Stimulated activated CD4-positive, alpha-beta T cell treated with anti-CD3 and anti-CD28 coated beads, Interleukin-12 subunit alpha, Interleukin-12 subunit beta, amount 100 ng/mL, for 24 hours (primary cell): ENCODE data around the gene CELA2A.
"Not testable (repeated sequence)": the region's sequence is repeated elsewhere in the genome, so short reads cannot be mapped to it uniquely, and the experiment has no call there.

Experiments
- DNase-seq, 2 experiments: peaks; one replicate each; pipeline ENCODE4 v3.0.0-alpha.2; 2020; ENCODE audit warnings: low read depth in 2 of 2

CELA2A gene

DNA sequence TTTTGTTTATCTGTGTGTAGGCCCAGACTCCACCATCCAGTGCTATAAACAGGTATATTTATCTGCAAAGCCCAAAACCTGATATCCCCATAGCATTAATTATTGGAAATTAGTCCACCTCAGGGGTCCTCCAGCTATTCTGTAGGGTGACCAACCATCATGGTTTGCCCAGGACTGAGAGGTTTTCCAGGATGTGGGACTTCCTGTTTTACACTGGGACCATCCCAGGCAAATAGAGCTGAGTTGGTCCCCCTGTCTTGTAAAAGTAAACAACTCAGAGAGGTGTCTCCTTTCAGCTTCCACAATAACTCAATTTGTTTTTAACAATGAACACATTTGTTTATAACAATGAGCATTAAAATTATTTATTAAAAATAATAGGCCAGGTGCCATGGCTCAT is 11.6 kb downstream of the CELA2A start:
- no peak for DNase-seq

DNA sequence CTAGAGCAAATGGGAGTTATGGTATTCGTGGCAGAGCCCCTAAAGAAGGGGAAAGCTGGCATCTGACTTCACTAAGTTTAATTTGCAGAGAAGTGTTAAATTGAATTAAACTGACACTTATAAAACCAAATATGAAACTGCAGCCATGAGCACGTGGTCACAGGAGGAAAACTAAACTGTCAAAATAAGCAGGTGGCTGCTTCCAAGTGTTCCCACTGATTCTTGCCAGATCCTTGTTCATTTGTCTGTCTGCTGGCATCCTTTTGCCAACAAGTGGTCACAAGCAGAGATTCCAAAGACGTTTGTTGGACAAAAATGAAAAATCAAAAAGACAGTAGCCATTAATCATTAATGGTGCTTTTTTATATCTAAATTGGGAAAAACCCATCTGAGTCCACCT is 12.8 kb downstream of the CELA2A start:
- DNase-seq = no peak

DNA sequence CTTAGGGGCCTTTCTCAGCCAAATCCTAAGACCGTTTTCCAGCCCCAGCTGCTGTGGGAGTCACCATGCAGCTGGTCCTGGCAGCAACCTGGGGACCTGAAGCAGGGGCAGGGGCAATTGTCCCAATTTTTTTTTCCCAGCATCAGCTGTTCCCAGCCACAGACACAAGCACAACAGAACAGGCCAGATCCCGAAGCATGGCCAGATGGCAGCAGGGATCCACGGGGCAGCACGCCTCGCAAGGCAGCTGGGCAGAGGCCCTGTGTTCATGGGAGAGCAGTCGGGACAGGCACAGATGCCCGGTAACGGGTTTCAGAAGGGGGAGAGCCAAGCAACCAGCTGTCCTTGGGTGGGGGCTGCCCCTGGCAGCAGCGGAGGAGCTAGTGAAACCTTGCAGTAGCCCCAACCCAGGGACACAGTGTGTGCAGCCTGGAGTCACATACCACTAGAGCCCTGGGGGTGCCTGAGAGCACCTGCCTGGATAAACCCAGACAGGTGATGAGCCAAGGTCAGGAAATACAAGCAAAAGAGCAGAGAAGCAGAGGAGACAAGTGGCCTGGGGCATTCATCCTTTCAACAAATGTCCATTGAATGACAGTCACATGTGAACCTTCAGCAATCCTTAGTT is 13.4 kb downstream of the CELA2A start:
- DNase-seq = not testable (repeated sequence)

DNA sequence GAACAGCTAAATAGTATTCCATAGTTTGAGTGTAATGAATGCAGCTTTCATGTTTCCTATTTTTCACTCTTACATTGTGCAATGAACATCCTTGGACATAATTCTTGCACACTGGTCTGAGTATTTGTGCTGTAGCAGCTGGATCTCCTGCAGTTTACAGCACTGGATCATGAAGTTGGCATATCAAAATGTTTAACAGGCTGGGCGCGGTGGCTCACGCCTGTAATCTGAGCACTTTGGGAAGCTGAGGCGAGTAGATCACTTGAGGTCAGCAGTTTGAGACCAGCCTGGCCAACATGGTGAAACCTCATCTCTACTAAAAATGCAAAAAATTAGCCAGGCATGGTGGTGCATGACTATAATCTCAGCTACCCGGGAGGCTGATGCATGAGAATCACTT is 14.5 kb downstream of the CELA2A start:
- not testable (repeated sequence) for DNase-seq

- DNase-seq = not testable (repeated sequence)
Measured at GRCh38 chr1:15471723-15472122, 15.2 kb downstream of the CELA2A start.

GRCh38 chr1:15472587-15472986 is 16.1 kb downstream of the CELA2A start:
- no peak for DNase-seq

- no peak for DNase-seq
Measured at GRCh38 chr1:15475752-15476314, 19.3 kb downstream of the CELA2A start, which contains the start of gene CELA2B. Gene CELA2B (plus strand): TSS chr1:15476104. CDS start chr1:15476126, 22 bp downstream.

DNA sequence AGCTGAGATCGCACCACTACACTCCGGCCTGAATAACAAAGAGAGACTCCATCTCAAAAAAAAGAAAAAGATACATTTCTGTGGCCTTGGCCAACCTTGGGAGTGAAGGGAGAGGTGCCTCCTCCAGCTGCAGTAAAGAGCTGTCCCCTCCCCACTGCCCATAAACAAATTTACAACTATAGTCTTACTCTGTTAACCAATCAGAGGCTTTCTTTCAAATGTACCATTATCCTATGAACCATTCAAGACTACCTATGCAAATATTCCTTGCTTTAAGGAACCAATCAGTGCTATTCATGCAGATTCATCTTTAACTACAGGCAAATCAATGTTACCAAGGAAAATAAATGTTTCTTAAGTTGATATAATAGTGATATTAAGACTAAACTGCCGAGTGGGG is 20.4 kb downstream of the CELA2A start:
- no peak for DNase-seq

DNA sequence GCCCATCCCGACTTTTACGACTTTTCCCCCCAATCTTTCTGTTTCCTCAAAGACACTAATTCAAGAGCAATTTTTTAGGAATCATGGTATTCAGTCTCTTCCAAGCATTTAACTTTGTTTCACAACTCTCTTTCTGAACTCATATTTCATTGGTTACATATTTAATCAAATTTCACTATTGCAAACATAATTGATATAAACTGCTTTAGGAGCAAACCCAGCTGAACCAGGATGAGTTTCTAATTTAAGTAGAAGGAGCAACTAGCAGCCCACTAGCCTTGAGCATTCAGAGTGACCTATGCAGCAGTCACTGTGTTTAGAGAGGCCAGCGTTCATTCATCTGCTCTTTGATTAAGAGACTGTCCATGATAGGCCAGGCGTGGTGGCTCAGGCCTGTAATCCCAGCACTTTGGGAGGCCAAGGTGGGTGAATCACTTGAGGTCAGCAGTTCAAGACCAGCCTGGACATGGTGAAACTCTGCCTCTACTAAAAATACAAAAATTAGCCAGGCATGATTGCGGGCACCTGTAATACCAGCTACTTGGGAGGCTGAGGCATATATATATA is 21.2 kb downstream of the CELA2A start:
- no peak for DNase-seq

DNA sequence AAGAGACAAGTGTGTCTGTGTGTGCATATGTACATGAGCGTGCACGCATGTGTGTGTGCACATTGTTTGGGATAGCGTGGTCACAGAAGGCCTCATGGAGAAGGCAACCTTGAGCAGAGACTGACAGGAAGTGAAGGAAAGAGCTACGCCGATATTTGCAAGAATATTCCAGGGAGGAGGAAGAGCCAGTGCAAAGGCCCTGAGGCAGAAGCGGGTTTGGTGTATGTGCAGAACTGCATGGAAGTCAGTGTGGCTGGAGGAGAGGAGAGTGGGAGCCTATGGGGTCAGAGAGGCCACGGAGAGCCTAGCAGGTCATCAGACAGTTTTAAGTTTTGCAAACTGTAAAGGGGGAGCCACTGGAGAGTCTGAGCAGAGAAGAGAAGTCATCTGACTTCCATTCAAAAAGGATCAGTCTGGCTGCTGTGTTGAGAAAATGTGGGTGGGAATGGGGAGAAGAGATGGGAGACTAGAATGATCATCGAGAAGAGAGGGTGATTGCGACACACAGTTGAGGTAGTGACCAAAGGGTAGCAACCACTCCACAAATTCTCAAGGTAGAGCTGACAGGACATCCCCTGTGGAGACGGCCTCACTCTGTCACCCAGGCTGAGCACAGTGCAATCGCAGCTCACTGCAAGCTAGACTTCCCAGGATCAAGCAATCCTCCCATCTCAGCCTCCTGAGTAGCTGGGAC is 23.3 kb downstream of the CELA2A start:
- no peak for DNase-seq

DNA sequence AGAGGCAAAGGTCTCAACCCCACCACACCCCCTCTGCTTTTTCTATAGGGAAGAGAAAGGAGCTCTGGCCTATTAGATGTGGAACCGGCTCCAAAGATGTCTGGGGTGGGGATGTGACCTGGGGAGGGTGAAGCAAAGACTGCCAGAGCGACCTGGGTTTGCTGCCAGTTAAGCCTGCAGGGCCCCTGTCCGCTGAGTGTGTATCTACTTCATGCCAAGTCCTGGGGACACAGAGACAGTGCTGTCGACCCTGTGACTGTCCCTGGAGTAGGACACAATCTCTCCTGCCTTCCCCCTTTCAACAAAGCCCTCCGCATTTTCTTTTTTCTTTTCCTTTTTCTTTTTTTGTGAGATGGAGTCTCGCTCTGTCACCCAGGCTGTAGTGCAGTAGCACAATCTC is 25.9 kb downstream of the CELA2A start:
- not testable (repeated sequence) for DNase-seq

GRCh38 chr1:15482983-15483543 is 26.5 kb downstream of the CELA2A start:
- DNase-seq = not testable (repeated sequence)

DNA sequence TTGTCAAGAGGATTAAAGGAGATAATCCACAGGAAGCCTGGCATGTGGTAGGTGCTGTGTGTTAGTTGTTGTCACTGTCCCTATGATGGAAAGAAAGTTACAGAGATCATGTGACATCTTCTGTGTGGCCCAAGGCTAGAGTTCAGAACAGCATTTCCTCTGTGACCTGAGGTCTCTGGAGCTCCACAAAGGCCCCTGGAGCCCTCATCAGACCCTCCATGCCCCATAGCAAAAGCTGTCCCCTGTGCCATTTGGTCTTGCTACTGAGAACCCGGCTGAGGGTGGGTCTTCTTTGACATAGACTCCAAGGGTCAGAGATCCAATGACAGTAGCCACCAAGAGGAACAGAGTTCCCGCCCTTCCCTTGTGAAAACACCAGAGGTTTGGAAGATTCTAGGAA is 27.4 kb downstream of the CELA2A start:
- no peak for DNase-seq

DNA sequence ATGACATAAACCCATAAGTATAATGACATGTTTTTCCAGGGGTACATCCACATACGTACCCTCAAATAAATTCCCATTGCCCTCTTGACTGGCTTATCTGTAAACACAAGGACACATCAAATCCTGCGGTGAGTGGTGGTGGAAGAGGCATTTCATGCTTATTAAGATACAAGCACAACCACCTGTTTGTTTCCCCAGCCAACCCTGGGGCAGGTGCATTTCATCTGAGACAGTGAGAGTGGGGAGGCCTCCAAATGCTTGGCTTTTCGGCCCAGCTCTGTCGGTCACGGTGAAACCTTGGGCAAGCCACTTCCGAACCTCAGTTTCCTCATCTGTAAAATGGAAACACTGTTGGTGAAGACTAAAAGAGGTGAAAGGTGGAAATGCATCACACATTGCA is 27.9 kb downstream of the CELA2A start:
- not testable (repeated sequence) for DNase-seq

DNA sequence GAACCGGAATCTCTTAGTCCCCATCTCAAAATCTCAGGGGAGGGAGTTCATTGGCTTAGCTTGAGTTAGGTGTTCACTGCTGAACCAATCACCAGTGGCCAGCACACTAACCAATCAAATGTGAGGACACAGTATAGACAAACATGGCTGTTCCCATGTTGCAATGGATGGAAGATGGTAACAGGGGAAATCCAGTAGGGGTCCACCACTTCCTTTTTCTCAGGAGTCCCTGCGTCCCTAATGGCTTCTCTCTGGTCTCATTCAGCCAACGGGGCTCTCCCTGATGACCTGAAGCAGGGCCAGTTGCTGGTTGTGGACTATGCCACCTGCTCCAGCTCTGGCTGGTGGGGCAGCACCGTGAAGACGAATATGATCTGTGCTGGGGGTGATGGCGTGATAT is 29.1 kb downstream of the CELA2A start:
- DNase-seq = no peak

GRCh38 chr1:15486844-15487610 is 30.5 kb downstream of the CELA2A start:
- not testable (repeated sequence) for DNase-seq

GRCh38 chr1:15488371-15488770 is 31.8 kb downstream of the CELA2A start:
- DNase-seq = no peak

DNA sequence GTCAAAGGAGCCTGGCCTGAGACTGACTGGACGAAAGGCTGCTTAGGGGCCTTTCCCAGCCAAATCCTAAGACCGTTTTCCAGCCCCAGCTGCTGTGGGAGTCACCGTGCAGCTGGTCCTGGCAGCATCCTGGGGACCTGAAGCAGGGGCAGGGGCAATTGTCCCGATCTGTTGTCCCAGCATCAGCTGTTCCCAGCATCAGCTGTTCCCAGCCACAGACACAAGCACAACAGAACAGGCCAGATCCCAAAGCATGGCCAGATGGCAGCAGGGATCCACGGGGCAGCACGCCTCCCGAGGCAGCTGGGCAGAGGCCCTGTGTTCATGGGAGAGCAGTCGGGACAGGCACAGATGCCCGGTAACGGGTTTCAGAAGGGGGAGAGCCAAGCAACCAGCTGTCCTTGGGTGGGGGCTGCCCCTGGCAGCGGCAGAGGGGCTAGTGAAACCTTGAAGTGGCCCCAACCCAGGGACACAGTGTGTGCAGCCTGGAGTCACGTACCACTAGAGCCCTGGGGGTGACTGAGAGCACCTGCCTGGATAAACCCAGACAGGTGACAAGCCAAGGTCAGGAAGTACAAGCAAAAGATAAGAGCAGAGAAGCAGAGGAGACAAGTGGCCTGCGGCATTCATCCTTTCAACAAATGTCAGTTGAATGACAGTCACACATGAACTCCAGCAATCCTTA is 32.7 kb downstream of the CELA2A start:
- DNase-seq = no peak

- DNase-seq = not testable (repeated sequence)
Measured at GRCh38 chr1:15491010-15491409, 34.5 kb downstream of the CELA2A start.

- DNase-seq = no peak
Measured at GRCh38 chr1:15492596-15492995, 36.1 kb downstream of the CELA2A start.

- no peak for DNase-seq
Measured at GRCh38 chr1:15493869-15494390, 37.4 kb downstream of the CELA2A start.
